GM12878 (cell line): Measurements from ENCODE around the gene DOCK7. TPM values are rescaled to one million over a fixed set of nuclear protein-coding genes. Genes with fewer than 3 reads are reported as not detected.
A peak's percentile ranks its signal among the peaks of the same experiment; 100 is the strongest.

Experiments used
- BMI1 ChIP-seq: fragments of 450-650 bp; IDR thresholded peaks from 2 replicates; pipeline ENCODE4 v1.6.1; 2016; ENCODE audit warnings: mild to moderate bottlenecking, moderate library complexity, borderline replicate concordance
- BRCA1 ChIP-seq: IDR thresholded peaks from 2 replicates; pipeline ENCODE4 v1.6.1; 2011; ENCODE audit warnings: low read depth, low read length, improper control_type of control experiment
- EP300 ChIP-seq, 2 experiments: fragments of 150-350 bp in 1 of 2; IDR thresholded peaks; 2 replicates each; pipeline ENCODE4 v1.6.1; 2011 to 2012; ENCODE audit warnings: low read depth in 2 of 2, low read length in 2 of 2, borderline replicate concordance in 1 of 2, improper control_type of control experiment in 1 of 2, inconsistent platforms in 1 of 2; ENCODE audit not compliant: control insufficient read depth in 1 of 2
- ETV6 ChIP-seq, 2 experiments: fragments of 450-650 bp in 1 of 2; IDR thresholded peaks in 1 of 2; conservative IDR thresholded peaks in 1 of 2; 2 replicates each; pipeline ENCODE4 v1.6.1; 2014; ENCODE audit warnings: antibody characterized with exemption in 1 of 2, borderline replicate concordance in 1 of 2, low read depth in 1 of 2, mild to moderate bottlenecking in 1 of 2, moderate library complexity in 1 of 2
- HDAC2 ChIP-seq: fragments of 200-600 bp; sonication (generic); IDR thresholded peaks from 2 replicates; pipeline ENCODE4 v1.6.1; 2017
- KAT2A ChIP-seq: conservative IDR thresholded peaks from 2 replicates; pipeline ENCODE4 v1.6.1; 2011; ENCODE audit warnings: low read depth, low read length; ENCODE audit not compliant: control insufficient read depth
- LARP7 ChIP-seq: fragments of 450-650 bp; IDR thresholded peaks from 2 replicates; pipeline ENCODE4 v1.6.1; 2017; ENCODE audit warnings: mild to moderate bottlenecking
- RAD51 ChIP-seq: fragments of 450-650 bp; IDR thresholded peaks from 2 replicates; pipeline ENCODE4 v1.6.1; 2016; ENCODE audit warnings: moderate library complexity, mild to moderate bottlenecking, inconsistent platforms
- RCOR1 ChIP-seq: conservative IDR thresholded peaks from 2 replicates; pipeline ENCODE4 v1.6.1; 2012; ENCODE audit warnings: low read depth, low read length, improper control_type of control experiment
- SMAD5 ChIP-seq: IDR thresholded peaks from 2 replicates; pipeline ENCODE4 v1.6.1; 2016; ENCODE audit warnings: antibody characterized with exemption, low read depth
- SMC3 ChIP-seq: IDR thresholded peaks from 2 replicates; pipeline ENCODE4 v1.6.1; 2011; ENCODE audit warnings: low read length, improper control_type of control experiment, borderline replicate concordance
- ZNF622 ChIP-seq: fragments of 450-650 bp; IDR thresholded peaks from 2 replicates; pipeline ENCODE4 v1.6.1; 2017; ENCODE audit warnings: mild to moderate bottlenecking, inconsistent platforms
- polyA plus RNA-seq, 11 experiments: library from polyadenylated mRNA; depleted of rRNA in 4 of 11; unstranded in 6 of 11; stranded (reverse) in 5 of 11; fragments of >200 nt; fragmentation: Nextera tagmentation in 4 of 11; fragmentation: Illumina TruSeq in 1 of 11; extraction: Ambion mirVana in 4 of 11; extraction: Trizol in 1 of 11; gene quantifications; 1 replicate in 1 of 11; 2 replicates in 10 of 11; pipeline versions ENCODE4 v1.2.1 to v1.2.3, GENCODE V29; 2011 to 2016; ENCODE audit warnings: inconsistent platforms in 2 of 11, missing spikeins in 2 of 11, low read depth in 1 of 11
- total RNA-seq, 4 experiments: library from RNA; depleted of rRNA in 3 of 4; stranded (reverse); fragments of >200 nt in 3 of 4; fragmentation: Illumina TruSeq in 1 of 4; extraction: Trizol in 1 of 4; gene quantifications; 2 replicates each; pipeline versions ENCODE4 v1.2.1 to v1.2.3, GENCODE V29; 2013 to 2021
- TF ChIP-seq, protein P1 (sequence below): IDR thresholded peaks from 2 replicates; pipeline ENCODE4 v1.6.1; 2012; ENCODE audit warnings: mild to moderate bottlenecking, low read depth, low read length
- TF ChIP-seq, protein P2 (sequence below): IDR thresholded peaks from 2 replicates; pipeline ENCODE4 v1.6.1; 2012; ENCODE audit warnings: low read depth, low read length, improper control_type of control experiment
- TF ChIP-seq, protein P3 (sequence below): fragments of 450-650 bp; IDR thresholded peaks from 2 replicates; pipeline ENCODE4 v1.6.1; 2017; ENCODE audit warnings: low read depth, mild to moderate bottlenecking, moderate library complexity
- TF ChIP-seq, protein P4 (sequence below): IDR thresholded peaks from 2 replicates; pipeline ENCODE4 v1.6.1; 2012; ENCODE audit warnings: low read depth, low read length, improper control_type of control experiment
- TF ChIP-seq, protein P5 (sequence below): fragments of 450-650 bp; IDR thresholded peaks from 2 replicates; pipeline ENCODE4 v1.6.1; 2017; ENCODE audit warnings: mild to moderate bottlenecking, low read depth, inconsistent platforms; ENCODE audit not compliant: poor library complexity, severe bottlenecking
- TF ChIP-seq, protein P6 (sequence below): IDR thresholded peaks from 2 replicates; pipeline ENCODE4 v1.6.1; 2011; ENCODE audit warnings: borderline replicate concordance, low read depth, mild to moderate bottlenecking, moderate library complexity, low read length; ENCODE audit not compliant: insufficient read depth, poor library complexity, severe bottlenecking

The DOCK7 gene
- total and polyA plus RNA-seq, 10 of the 15 experiments (the other 5 are each of a cell fraction or from before 2014, with no cell fraction given): 4.8 to 34.6 (median 26.9) TPM

DNA sequence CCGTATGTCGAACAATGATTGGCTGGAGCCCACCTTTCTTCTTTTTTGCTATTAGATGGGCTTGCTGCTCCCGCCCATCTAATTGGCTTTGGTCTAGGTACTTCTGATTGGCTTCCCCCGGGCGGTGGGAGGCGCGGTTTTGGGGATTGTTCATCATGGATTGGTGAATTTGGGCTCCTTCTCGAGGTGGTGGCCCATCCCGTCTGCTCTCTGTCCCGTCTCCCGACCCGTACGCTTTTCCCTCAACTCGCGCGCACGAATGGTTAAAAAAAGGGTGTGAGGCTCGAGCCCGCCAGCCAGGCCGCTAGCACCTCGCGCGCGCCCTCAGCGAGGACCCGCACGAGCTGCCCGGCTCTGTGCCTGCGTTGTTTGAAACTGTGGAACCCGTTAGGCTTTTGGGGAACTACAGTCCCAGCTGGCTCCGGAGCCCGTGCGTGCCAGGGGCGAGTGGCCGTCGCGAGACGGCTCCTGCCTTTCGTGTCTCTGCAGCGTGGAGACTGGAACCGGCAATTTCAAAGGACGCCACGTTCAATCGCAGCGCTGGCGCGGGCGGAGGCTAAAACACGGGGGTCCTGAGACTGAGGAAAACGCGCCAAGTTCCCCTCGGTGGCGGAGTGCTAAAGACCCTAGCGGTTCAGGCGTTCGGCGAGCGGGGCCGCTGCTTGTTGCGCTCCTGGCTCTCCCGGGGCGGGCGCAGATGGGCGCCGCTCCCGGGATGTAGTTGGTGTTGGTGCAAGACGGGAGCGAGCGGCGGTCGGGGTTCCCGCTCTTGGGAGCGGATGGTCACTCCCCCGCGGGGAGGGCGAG lies 251.5 kb downstream of the DOCK7 start, which contains the start of gene USP1 (continued):
- TF ChIP-seq, protein P1, sequence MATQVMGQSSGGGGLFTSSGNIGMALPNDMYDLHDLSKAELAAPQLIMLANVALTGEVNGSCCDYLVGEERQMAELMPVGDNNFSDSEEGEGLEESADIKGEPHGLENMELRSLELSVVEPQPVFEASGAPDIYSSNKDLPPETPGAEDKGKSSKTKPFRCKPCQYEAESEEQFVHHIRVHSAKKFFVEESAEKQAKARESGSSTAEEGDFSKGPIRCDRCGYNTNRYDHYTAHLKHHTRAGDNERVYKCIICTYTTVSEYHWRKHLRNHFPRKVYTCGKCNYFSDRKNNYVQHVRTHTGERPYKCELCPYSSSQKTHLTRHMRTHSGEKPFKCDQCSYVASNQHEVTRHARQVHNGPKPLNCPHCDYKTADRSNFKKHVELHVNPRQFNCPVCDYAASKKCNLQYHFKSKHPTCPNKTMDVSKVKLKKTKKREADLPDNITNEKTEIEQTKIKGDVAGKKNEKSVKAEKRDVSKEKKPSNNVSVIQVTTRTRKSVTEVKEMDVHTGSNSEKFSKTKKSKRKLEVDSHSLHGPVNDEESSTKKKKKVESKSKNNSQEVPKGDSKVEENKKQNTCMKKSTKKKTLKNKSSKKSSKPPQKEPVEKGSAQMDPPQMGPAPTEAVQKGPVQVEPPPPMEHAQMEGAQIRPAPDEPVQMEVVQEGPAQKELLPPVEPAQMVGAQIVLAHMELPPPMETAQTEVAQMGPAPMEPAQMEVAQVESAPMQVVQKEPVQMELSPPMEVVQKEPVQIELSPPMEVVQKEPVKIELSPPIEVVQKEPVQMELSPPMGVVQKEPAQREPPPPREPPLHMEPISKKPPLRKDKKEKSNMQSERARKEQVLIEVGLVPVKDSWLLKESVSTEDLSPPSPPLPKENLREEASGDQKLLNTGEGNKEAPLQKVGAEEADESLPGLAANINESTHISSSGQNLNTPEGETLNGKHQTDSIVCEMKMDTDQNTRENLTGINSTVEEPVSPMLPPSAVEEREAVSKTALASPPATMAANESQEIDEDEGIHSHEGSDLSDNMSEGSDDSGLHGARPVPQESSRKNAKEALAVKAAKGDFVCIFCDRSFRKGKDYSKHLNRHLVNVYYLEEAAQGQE: no peak
- no peak for TF ChIP-seq KAT2A
- TF ChIP-seq EP300 (IDR thresholded peaks at IDR 0.05; ENCODE audit: borderline replicate concordance in 1 of 2, control insufficient read depth in 1 of 2, low read depth in 2 of 2, low read length in 2 of 2): 0 out of 4 replicates have a peak, but pooled peaks of 1 of the 2 experiments have one; percentile 7
- no peak for TF ChIP-seq BMI1
- no peak for TF ChIP-seq SMC3
- no peak for TF ChIP-seq ETV6 (conservative IDR thresholded peaks at IDR 0.05 in 1 of 2, IDR thresholded peaks at IDR 0.05 in 1 of 2; ENCODE audit: borderline replicate concordance in 1 of 2, low read depth in 1 of 2)
- TF ChIP-seq LARP7: peak; percentile 97
- TF ChIP-seq RCOR1: no peak
- TF ChIP-seq, protein P2, sequence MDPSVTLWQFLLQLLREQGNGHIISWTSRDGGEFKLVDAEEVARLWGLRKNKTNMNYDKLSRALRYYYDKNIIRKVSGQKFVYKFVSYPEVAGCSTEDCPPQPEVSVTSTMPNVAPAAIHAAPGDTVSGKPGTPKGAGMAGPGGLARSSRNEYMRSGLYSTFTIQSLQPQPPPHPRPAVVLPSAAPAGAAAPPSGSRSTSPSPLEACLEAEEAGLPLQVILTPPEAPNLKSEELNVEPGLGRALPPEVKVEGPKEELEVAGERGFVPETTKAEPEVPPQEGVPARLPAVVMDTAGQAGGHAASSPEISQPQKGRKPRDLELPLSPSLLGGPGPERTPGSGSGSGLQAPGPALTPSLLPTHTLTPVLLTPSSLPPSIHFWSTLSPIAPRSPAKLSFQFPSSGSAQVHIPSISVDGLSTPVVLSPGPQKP: peak; percentile 54; the same call in 1 of the 2 replicates
- TF ChIP-seq, protein P3, sequence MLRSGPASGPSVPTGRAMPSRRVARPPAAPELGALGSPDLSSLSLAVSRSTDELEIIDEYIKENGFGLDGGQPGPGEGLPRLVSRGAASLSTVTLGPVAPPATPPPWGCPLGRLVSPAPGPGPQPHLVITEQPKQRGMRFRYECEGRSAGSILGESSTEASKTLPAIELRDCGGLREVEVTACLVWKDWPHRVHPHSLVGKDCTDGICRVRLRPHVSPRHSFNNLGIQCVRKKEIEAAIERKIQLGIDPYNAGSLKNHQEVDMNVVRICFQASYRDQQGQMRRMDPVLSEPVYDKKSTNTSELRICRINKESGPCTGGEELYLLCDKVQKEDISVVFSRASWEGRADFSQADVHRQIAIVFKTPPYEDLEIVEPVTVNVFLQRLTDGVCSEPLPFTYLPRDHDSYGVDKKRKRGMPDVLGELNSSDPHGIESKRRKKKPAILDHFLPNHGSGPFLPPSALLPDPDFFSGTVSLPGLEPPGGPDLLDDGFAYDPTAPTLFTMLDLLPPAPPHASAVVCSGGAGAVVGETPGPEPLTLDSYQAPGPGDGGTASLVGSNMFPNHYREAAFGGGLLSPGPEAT: peak; percentile 76
- TF ChIP-seq, protein P4, sequence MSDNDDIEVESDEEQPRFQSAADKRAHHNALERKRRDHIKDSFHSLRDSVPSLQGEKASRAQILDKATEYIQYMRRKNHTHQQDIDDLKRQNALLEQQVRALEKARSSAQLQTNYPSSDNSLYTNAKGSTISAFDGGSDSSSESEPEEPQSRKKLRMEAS: peak; percentile 94
- TF ChIP-seq RAD51: no peak
- TF ChIP-seq, protein P5, sequence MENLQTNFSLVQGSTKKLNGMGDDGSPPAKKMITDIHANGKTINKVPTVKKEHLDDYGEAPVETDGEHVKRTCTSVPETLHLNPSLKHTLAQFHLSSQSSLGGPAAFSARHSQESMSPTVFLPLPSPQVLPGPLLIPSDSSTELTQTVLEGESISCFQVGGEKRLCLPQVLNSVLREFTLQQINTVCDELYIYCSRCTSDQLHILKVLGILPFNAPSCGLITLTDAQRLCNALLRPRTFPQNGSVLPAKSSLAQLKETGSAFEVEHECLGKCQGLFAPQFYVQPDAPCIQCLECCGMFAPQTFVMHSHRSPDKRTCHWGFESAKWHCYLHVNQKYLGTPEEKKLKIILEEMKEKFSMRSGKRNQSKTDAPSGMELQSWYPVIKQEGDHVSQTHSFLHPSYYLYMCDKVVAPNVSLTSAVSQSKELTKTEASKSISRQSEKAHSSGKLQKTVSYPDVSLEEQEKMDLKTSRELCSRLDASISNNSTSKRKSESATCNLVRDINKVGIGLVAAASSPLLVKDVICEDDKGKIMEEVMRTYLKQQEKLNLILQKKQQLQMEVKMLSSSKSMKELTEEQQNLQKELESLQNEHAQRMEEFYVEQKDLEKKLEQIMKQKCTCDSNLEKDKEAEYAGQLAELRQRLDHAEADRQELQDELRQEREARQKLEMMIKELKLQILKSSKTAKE: no peak
- TF ChIP-seq HDAC2: no peak
- TF ChIP-seq ZNF622: no peak
- TF ChIP-seq, protein P6, sequence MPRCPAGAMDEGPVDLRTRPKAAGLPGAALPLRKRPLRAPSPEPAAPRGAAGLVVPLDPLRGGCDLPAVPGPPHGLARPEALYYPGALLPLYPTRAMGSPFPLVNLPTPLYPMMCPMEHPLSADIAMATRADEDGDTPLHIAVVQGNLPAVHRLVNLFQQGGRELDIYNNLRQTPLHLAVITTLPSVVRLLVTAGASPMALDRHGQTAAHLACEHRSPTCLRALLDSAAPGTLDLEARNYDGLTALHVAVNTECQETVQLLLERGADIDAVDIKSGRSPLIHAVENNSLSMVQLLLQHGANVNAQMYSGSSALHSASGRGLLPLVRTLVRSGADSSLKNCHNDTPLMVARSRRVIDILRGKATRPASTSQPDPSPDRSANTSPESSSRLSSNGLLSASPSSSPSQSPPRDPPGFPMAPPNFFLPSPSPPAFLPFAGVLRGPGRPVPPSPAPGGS: no peak
- no peak for TF ChIP-seq BRCA1
- TF ChIP-seq SMAD5: peak; percentile 48; the same call in 1 of the 2 replicates
